Measurements from ENCODE around the gene SLC25A45. TPM values are rescaled to one million over a fixed set of nuclear protein-coding genes. Genes with fewer than 3 reads are reported as not detected.

SLC25A45 gene
- total and polyA plus RNA-seq, 2 of the 4 experiments (the other 2 are of a cell fraction): 0.72 to 1.2 TPM

DNA sequence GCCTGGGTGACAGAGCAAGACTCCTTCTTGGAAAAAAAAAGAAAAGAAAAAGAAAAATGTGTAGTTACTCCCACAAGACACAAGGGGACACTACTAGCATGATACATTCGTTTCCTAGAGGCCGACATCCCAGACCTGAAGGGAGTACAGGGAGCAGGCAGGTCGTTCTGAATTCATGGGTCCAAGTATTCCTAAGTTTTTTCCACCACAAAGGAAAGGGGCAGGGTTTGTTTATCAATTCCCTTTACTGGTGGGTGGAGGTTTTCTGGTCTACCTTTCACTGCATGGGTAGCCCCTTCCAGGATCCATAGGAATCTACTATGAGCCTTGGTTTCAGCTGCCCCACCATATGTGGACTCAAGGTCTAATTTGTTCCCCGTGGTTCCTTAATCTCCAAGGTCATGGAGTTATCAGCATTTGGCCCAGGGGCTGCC lies 16.1 kb downstream of the SLC25A45 start:
- no peak overlapping the region for H3K4ac ChIP-seq (ENCODE audit: low read depth, low read length)
- H2AK9ac ChIP-seq (replicated peaks; ENCODE audit: low read depth, low read length, poor library complexity): peak overlapping the region; percentile 3
- H3K9ac ChIP-seq (ENCODE audit: low read depth, low read length): no peak overlapping the region
- H2BK120ac ChIP-seq (ENCODE audit: low read depth, low read length): peak overlapping the region; percentile 35; the same call in 1 of the 2 replicates
- BruUV-seq (replicated peaks): no TSS peak
- dilution Hi-C loops (cut with HindIII; ENCODE audit: low sequenced_read_pairs, unreplicated experiment) (no loop called here), intact Hi-C loops (cut with micrococcal nuclease) (loop anchor here (1.0 kb wide), 1 partner anchor 144 kb away; no protein-coding TSS in a partner anchor), in situ Hi-C loops (cut with MboI; ENCODE audit: low sequenced_read_pairs) (loop anchor here (5.0 kb wide), 1 partner anchor 146 kb away; no protein-coding TSS in a partner anchor)
- no peak overlapping the region for H3K23ac ChIP-seq (ENCODE audit: low read depth, low read length)
- H4K5ac ChIP-seq (ENCODE audit: low read depth, low read length): no peak overlapping the region
- H3K27me3 ChIP-seq (ENCODE audit: control insufficient read depth, insufficient read depth, low read length): no peaks in the 10 kb centered on the region
- H2AK5ac ChIP-seq (ENCODE audit: low read depth, low read length): peak overlapping the region; percentile 45; the same call in 1 of the 2 replicates
- H3K36me3 ChIP-seq (ENCODE audit: control insufficient read depth, insufficient read depth, low read length): no peaks in the 10 kb centered on the region
- H2AFZ ChIP-seq (replicated peaks; ENCODE audit: low read length, poor library complexity): peak overlapping the region; percentile 85
- ChIA-PET POLR2A (ENCODE audit: unreplicated experiment) (no interaction called here), CTCF (interaction anchor here (1.2 to 1.3 kb wide), 2 partner anchors 14 to 50 kb away, joined by 3 read pairs; no protein-coding TSS in a partner anchor)
- H3K9me1 ChIP-seq (ENCODE audit: insufficient read depth, low read length): no peaks in the 10 kb centered on the region; the same call in 1 of the 2 replicates
- H3K79me1 ChIP-seq (ENCODE audit: low read depth in 1 of 2, low read length in 2 of 2): peaks cover 0 to 17% of the 10 kb centered on the region in 2 experiments; a peak in 2 of 4 replicates
- no peak overlapping the region for H3K18ac ChIP-seq (ENCODE audit: low read depth, low read length)
- peak overlapping the region; percentile 13; the same call in 1 of the 2 replicates for H3K14ac ChIP-seq (replicated peaks; ENCODE audit: low read depth, low read length)
- no peak overlapping the region for H3K4me3 ChIP-seq (ENCODE audit: insufficient read depth, low read depth, low read length)
- H3K4me2 ChIP-seq (ENCODE audit: low read depth, low read length): no peak overlapping the region
- no peak overlapping the region for H4K91ac ChIP-seq (ENCODE audit: insufficient read depth, low read depth, low read length)
- no peaks in the 10 kb centered on the region for H3K9me3 ChIP-seq (ENCODE audit: control insufficient read depth, insufficient read depth, low read length)
- peaks cover 2% of the 10 kb centered on the region for H3K4me1 ChIP-seq (ENCODE audit: control insufficient read depth, insufficient read depth, low read length)
- H4K20me1 ChIP-seq (ENCODE audit: insufficient read depth, low read length): no peaks in the 10 kb centered on the region
- H4K8ac ChIP-seq (ENCODE audit: low read depth in 2 of 2, low read length in 2 of 2): peak overlapping the region in 1 of 2 experiments; percentile 22; a peak in 1 of 4 replicates
- no peak overlapping the region for H3K27ac ChIP-seq (ENCODE audit: insufficient read depth, low read length)
- peak; percentile 94 for ATAC-seq (ENCODE audit: low read depth)
- DNase-seq: peak; percentile 86
- no peak overlapping the region for H2BK5ac ChIP-seq (ENCODE audit: low read depth, low read length, poor library complexity, severe bottlenecking)
- no peak overlapping the region for H2BK15ac ChIP-seq (ENCODE audit: low read depth, low read length)
- TF ChIP-seq RAD21 (IDR thresholded peaks at IDR 0.05; ENCODE audit: low read length): peak; percentile 88
- TF ChIP-seq POLR2A (IDR thresholded peaks at IDR 0.05; ENCODE audit: low read depth, low read length): peak; percentile 38; the same call in 1 of the 2 replicates
- TF ChIP-seq CTCF (conservative IDR thresholded peaks at IDR 0.05; ENCODE audit: low read depth, low read length): peak; percentile 85
- TF ChIP-seq FOS (IDR thresholded peaks at IDR 0.05; ENCODE audit: low read depth, low read length): no peak
- peak; percentile 72 for TF ChIP-seq SMC3 (IDR thresholded peaks at IDR 0.05; ENCODE audit: low read depth, low read length)
- no peak overlapping the region for H2BK20ac ChIP-seq (ENCODE audit: low read depth, low read length)
- no CpG with 5 or more reads among the region's 4 CpGs for WGBS, 2 experiments (ENCODE audit: extremely low coverage in 2 of 2, insufficient read length in 1 of 2)
- H3K56ac ChIP-seq (ENCODE audit: extremely low read depth, insufficient read depth, low read length): no peak overlapping the region
